ENCODE results near the gene NHSL1.

The NHSL1 gene

GRCh38 chr6:138374815-138375214, 124.5 kb downstream of the NHSL1 start:
- no peak for DNase-seq (ENCODE audit: extremely low spot score)
- CTCF ChIA-PET = no interaction called here
- no peak for TF ChIP-seq CTCF (IDR thresholded peaks at IDR 0.05; ENCODE audit: control extremely low read depth, extremely low read depth, low read depth, missing control alignments)
- POLR2A ChIA-PET = no interaction called here

- POLR2A ChIA-PET = no interaction called here
- CTCF ChIA-PET = no interaction called here
- no peak for DNase-seq (ENCODE audit: extremely low spot score)
- TF ChIP-seq CTCF (IDR thresholded peaks at IDR 0.05; ENCODE audit: control extremely low read depth, extremely low read depth, low read depth, missing control alignments) = no peak
These were observed 125.1 kb downstream of the NHSL1 start for GRCh38 chr6:138374230-138374629.

DNA sequence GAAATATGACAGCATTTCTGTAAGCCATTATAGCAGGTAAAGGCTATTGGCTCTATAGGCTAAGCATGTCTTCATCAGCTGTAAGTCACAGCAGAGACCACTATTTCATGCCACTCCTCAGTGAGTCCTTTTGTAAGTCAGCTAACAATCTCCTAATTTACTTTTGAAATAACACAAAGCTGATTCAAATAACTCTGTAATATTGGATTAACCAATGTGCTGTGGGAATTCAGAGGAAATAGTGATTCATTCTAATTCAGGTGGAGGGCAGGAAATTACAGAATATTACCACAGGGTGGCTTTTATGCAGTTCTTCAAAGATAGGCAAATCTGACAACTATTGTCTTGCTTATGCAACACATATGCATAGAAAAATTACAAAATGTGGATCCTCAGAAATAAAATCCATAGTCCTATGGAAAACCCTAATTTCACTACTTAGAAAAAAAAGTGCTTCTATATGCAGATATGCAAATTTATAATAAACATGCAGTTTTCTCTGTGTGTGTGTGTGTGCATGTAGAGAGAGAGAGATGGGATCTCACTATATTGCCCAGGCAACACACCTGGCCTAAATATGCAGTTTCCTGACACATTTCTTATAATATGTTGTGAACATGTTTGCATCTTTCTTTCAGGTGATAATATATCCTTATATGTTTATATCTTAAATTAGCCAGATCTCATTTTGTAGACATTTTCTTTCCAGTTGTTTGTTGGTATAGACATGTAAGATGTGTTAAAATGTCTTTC, 126.4 kb downstream of the NHSL1 start:
- no peak for TF ChIP-seq CTCF (IDR thresholded peaks at IDR 0.05; ENCODE audit: control extremely low read depth, extremely low read depth, low read depth, missing control alignments)
- ChIA-PET CTCF (interaction anchor here (1.1 to 1.9 kb wide), 2 partner anchors 17 to 32 kb away, joined by 3 to 4 read pairs; partner anchors contain the start of gene HEBP2), POLR2A (no interaction called here)
- DNase-seq (ENCODE audit: extremely low spot score) = no peak
